Stimulated activated CD4-positive, alpha-beta T cell treated with anti-CD3 and anti-CD28 coated beads, Interleukin-15, amount 100 ng/mL, for 24 hours (primary cell): ENCODE data around the gene UNC5B.

Source experiments
- DNase-seq: peaks from one replicate; pipeline ENCODE4 v3.0.0-alpha.2; 2020

Gene UNC5B

DNA sequence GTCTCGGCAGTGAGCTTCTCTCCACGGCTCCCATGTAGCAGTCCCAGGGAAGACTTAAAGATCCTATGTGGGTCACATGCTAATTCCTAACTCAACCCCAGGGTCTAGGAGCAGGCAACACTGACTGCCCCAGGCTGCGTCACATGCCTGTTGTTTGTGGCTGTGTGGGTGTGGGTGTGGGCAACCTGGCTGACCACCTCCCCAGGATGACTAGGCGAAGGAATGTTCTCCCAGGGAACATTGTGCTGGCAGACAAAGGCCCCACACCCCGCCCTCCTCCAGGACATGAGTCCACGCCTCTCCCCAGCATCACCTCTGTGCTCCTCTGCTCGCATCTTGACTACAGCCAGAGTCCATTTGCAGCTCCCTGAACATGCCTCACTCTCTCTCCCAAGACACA is 137.0 kb downstream of the UNC5B start:
- no peak for DNase-seq

GRCh38 chr10:71351087-71351486 is 138.7 kb downstream of the UNC5B start:
- no peak for DNase-seq

DNA sequence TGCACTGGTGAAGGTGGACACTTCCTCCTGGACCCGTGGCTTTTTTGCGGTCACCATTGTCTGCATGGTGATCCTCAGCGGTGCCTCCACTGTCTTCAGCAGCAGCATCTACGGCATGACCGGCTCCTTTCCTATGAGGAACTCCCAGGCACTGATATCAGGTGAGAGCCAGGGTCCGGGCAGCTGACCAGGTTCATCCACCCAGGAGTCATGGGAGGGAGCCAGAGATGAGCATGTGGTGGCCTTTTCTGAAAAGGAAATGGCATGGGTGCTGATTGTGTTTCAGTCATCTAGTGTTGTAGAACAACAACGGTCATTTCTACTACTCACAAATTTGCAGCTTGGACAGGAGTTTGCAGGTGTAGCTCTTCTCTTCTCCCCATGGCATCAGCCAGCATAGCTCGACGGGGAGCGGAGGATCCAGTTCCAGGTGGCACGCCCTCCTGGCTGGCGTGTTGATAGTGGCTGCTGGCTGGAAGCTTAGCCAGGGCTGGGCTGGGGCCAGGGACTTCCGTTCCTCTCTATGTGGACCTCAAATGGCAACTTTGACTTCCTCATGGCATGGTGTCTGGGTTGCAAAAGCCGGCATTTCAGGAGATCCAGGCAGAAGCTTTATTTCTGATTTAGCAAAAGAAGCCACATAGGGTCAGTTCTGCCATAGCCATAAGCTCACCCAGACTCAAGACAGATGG is 139.4 kb downstream of the UNC5B start:
- no peak for DNase-seq
